PC-3 (cell line): ENCODE data around the gene AIPL1.

Source experiments
- EZH2 ChIP-seq: fragments of 300-600 bp; sonication (generic); IDR thresholded peaks from one replicate; pipeline ENCODE4 v1.6.1; 2017; ENCODE audit warnings: antibody characterized with exemption, mild to moderate bottlenecking, low read length; ENCODE audit not compliant: unreplicated experiment
- TF ChIP-seq, protein P1 (sequence below): fragments of 300-600 bp; sonication (generic); conservative IDR thresholded peaks from 2 replicates; pipeline ENCODE4 v1.5.1; 2017; ENCODE audit warnings: antibody characterized with exemption, low read depth, mild to moderate bottlenecking, low read length

DNA sequence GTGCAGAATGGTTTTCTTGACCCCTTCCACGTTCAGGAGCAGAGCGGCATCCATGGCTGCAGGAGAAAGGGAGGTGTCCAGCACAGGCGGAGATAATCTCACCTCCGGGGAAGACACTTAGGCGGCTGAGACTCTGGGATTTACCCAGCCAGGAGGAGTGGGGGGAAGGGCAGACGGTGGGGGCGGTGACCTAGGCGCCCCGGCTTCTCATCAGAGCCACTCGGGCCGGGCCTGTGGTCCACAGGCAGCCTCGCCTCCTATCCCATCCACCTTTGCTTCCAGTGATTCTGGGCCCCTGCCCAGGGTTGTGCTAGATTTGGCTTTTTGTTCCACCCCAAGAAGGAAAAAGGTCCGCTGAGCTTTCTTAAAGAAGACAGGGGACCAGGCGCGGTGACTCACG, at the start of gene AIPL1:
- TF ChIP-seq, protein P1, sequence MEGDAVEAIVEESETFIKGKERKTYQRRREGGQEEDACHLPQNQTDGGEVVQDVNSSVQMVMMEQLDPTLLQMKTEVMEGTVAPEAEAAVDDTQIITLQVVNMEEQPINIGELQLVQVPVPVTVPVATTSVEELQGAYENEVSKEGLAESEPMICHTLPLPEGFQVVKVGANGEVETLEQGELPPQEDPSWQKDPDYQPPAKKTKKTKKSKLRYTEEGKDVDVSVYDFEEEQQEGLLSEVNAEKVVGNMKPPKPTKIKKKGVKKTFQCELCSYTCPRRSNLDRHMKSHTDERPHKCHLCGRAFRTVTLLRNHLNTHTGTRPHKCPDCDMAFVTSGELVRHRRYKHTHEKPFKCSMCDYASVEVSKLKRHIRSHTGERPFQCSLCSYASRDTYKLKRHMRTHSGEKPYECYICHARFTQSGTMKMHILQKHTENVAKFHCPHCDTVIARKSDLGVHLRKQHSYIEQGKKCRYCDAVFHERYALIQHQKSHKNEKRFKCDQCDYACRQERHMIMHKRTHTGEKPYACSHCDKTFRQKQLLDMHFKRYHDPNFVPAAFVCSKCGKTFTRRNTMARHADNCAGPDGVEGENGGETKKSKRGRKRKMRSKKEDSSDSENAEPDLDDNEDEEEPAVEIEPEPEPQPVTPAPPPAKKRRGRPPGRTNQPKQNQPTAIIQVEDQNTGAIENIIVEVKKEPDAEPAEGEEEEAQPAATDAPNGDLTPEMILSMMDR, result no peak
- TF ChIP-seq EZH2, result no peak
